Common myeloid progenitor, CD34-positive (primary cell): ENCODE results near the gene DCANP1.

Experiments
- CTCF ChIA-PET: fragments of 350-600 bp; sonication (Branson Sonifier 250); formaldehyde crosslinking; loops from one replicate; lab custom pipeline; 2021; ENCODE audit warnings: antibody characterized with exemption; lab: Charles Lee
- POLR2A ChIA-PET: fragments of 350-600 bp; sonication (Branson Sonifier 250); formaldehyde crosslinking; loops from one replicate; lab custom pipeline; 2021; ENCODE audit warnings: antibody characterized with exemption; lab: Charles Lee
- DNase-seq, 3 donors: peaks; one replicate each; pipeline versions ENCODE4 v3.0.0 to v3.0.0-alpha.2; 2013
- H3K27ac ChIP-seq, 2 experiments: 1 replicate in 1 of 2; 2 replicates in 1 of 2; pipeline ENCODE4 v1.7.0; 2013; ENCODE audit warnings: inconsistent platforms in 2 of 2, low read length in 2 of 2, mild to moderate bottlenecking in 2 of 2, low read depth in 1 of 2, moderate library complexity in 1 of 2; ENCODE audit not compliant: severe bottlenecking in 2 of 2, insufficient read depth in 1 of 2, poor library complexity in 1 of 2
- H3K27me3 ChIP-seq, 5 experiments: replicated peaks in 2 of 5; 1 replicate in 3 of 5; 2 replicates in 2 of 5; pipeline versions ENCODE4 v1.6.1 to v1.7.0; 2013; ENCODE audit warnings: low read length in 4 of 5, mild to moderate bottlenecking in 2 of 5, moderate library complexity in 2 of 5, inconsistent platforms in 1 of 5; ENCODE audit not compliant: insufficient read depth in 5 of 5, control insufficient read depth in 4 of 5
- H3K36me3 ChIP-seq, 4 experiments: 1 replicate in 2 of 4; 2 replicates in 2 of 4; pipeline versions ENCODE4 v1.6.1 to v1.7.0; 2013; ENCODE audit warnings: low read length in 3 of 4, control low read depth in 1 of 4, mild to moderate bottlenecking in 1 of 4; ENCODE audit not compliant: control insufficient read depth in 4 of 4, insufficient read depth in 4 of 4
- H3K4me1 ChIP-seq, 4 experiments: 1 replicate in 3 of 4; 2 replicates in 1 of 4; pipeline versions ENCODE4 v1.6.1 to v1.7.1; 2013; ENCODE audit warnings: low read length in 3 of 4, mild to moderate bottlenecking in 3 of 4, control low read depth in 1 of 4, inconsistent platforms in 1 of 4, moderate library complexity in 1 of 4; ENCODE audit not compliant: control insufficient read depth in 4 of 4, insufficient read depth in 4 of 4; ENCODE audit errors: control extremely low read depth in 1 of 4
- H3K4me3 ChIP-seq, 7 experiments: 1 replicate in 4 of 7; 2 replicates in 3 of 7; pipeline versions ENCODE4 v1.5.1 to v1.7.0; 2013; ENCODE audit warnings: mild to moderate bottlenecking in 7 of 7, low read length in 6 of 7, moderate library complexity in 6 of 7, inconsistent platforms in 2 of 7, low read depth in 2 of 7, control low read depth in 1 of 7; ENCODE audit not compliant: insufficient read depth in 4 of 7, control insufficient read depth in 1 of 7; ENCODE audit errors: extremely low read depth in 1 of 7
- H3K9me3 ChIP-seq, 5 experiments: 1 replicate in 4 of 5; 2 replicates in 1 of 5; pipeline versions ENCODE4 v1.6.1 to v1.7.1; 2013; ENCODE audit warnings: low read length in 4 of 5, mild to moderate bottlenecking in 2 of 5, inconsistent platforms in 1 of 5, low read depth in 1 of 5, moderate library complexity in 1 of 5; ENCODE audit not compliant: control insufficient read depth in 4 of 5, insufficient read depth in 2 of 5; ENCODE audit errors: control extremely low read depth in 1 of 5
- WGBS: methylation state at CpG from one replicate; pipeline ENCODE4 v1.1.5; 2013; ENCODE audit not compliant: insufficient coverage; 5-methylcytosine and 5-hydroxymethylcytosine counted together

DCANP1 gene

DNA sequence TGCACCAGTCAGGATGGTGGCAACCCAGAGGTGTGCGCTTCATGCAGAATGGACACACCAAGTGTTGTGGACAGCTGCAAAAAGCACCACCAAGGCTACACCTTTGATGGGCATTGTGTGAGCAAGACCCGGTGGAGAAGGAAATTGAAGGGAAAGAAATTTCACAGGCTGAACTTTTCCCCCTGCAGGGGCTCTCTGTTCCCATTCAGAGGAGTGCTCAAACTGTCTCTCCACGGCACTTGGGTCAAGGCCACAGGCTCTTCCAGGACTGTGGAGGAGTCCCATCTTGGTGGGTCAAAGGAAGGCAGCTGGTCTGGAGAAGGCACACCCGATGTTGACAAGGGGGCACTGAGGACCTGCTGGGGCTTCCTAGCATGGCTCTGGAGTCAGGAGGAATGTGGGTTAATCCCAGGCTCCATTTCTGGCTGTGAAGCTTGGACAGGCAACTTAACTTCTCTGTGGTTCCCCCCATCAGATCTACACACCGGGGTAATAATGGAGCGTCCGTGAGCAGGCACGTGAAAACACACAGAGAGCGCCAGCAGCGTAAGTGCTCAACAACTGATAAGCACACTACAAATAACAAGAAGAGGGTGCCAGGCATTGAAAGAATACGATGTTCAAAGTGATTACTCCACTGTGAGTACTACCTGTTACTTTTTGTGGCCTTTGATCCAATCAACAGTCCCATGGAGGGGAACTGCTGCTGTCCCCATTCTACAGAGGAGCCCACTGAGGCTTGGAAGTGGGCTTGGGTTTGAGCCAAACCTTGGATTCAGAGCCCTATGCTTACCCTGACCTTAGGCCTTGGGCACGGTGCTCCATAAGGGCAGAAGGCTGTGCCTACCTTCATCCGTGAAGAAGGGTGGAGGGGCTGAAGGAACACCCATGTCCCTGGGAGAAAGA is 39.2 kb upstream of the DCANP1 start:
- peaks cover 0 to 47% (median 38%) of the 10 kb centered on the region in 4 experiments for H3K4me1 ChIP-seq
- ChIA-PET CTCF (interaction anchor here (1.1 to 3.9 kb wide), 5 partner anchors 13 to 80 kb away, joined by 3 to 20 read pairs (median 4); no protein-coding TSS in a partner anchor), POLR2A (no interaction called here)
- no peaks in the 10 kb centered on the region for H3K9me3 ChIP-seq
- no peak overlapping the region for H3K27ac ChIP-seq
- 85% methylated on average over 9 of the region's 13 CpGs for WGBS
- H3K27me3 ChIP-seq = peaks cover 0 to 67% (median 29%) of the 10 kb centered on the region in 5 experiments
- no peak for DNase-seq
- no peak overlapping the region for H3K4me3 ChIP-seq
- no peaks in the 10 kb centered on the region for H3K36me3 ChIP-seq

DNA sequence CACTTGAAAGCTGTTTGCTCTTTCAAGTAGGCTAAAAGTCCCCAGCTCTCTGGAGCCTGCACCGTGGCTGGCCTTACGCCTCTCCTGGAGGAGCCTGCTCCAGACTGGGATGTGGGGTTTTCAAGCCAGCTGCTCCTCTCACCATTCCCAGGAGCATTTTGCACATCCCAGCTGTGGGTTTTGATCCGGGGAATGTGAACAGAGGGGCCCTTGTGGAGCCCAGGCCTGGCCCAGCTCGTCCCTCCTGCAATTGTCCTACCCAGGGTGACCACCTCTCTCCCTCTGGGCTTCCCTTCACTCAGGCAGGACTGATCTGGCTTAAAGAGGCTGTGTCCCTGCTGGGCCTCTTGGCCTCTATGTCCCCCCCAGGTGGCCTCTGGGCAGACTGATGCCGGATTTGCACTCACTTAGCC is 37.5 kb upstream of the DCANP1 start:
- Histone ChIP-seq H3K9me3 (no peaks in the 10 kb centered on the region), H3K27ac (no peak overlapping the region), H3K4me3 (no peak overlapping the region), H3K4me1 (peaks cover 0 to 38% (median 28%) of the 10 kb centered on the region in 4 experiments), H3K36me3 (no peaks in the 10 kb centered on the region), H3K27me3 (peaks cover 0 to 50% (median 16%) of the 10 kb centered on the region in 5 experiments)
- CTCF ChIA-PET = interaction anchor here (0.8 to 1.1 kb wide), 4 partner anchors 22 to 66 kb away, joined by 3 to 5 read pairs (median 3); no protein-coding TSS in a partner anchor
- POLR2A ChIA-PET = no interaction called here
- no peak for DNase-seq
- WGBS = 98% methylated on average over 5 of the region's 5 CpGs

GRCh38 chr5:135483254-135483653 is 36.1 kb upstream of the DCANP1 start:
- DNase-seq = no peak
- POLR2A ChIA-PET = no interaction called here
- CTCF ChIA-PET = interaction anchor here (0.5 to 2.5 kb wide), 7 partner anchors 8 to 116 kb away, joined by 3 to 11 read pairs (median 3); no protein-coding TSS in a partner anchor
- Histone ChIP-seq H3K27ac (no peak overlapping the region), H3K9me3 (no peaks in the 10 kb centered on the region), H3K36me3 (no peaks in the 10 kb centered on the region), H3K27me3 (peaks cover 0 to 36% (median 15%) of the 10 kb centered on the region in 5 experiments), H3K4me3 (no peak overlapping the region), H3K4me1 (peaks cover 0 to 27% (median 16%) of the 10 kb centered on the region in 4 experiments)
- 100% methylated on average over 1 of the region's 1 CpG for WGBS

DNA sequence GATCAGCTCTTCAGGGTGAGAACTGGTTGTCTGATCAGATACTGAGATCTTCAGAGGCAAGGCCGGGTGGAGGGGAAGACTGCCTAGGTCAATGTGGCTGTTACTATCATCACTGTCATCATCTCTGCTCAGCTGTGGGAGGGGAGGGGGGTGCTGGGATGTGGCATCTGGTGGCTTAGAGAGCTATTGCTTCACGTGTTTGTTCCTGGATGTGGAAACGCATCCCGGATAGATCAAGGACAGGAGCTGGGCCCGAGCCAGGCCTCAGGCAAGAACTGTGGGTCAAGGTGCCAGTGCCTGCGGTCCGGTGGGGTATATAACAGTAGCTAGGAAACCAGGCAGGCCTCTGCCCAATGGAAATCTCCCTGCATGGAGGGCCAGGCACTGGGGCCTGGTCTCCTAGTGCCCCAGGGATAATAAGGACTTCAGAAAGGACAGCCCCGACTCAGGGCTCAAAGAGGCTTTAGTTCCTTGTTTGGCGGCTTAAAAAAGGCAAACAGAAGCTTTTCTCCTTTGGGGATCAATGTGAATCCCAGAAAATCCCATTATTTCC is 35.3 kb upstream of the DCANP1 start:
- Histone ChIP-seq H3K9me3 (no peaks in the 10 kb centered on the region), H3K36me3 (no peaks in the 10 kb centered on the region), H3K4me3 (no peak overlapping the region), H3K27me3 (peaks cover 0 to 31% (median 12%) of the 10 kb centered on the region in 5 experiments), H3K4me1 (peaks cover 0 to 27% (median 15%) of the 10 kb centered on the region in 4 experiments), H3K27ac (no peak overlapping the region)
- peak in 1 of 3 donors; percentile 41 for DNase-seq
- ChIA-PET POLR2A (no interaction called here), CTCF (interaction anchor here (1.1 to 2.5 kb wide), 5 partner anchors 9 to 69 kb away, joined by 3 to 11 read pairs (median 4); no protein-coding TSS in a partner anchor)
- WGBS = 92% methylated on average over 7 of the region's 9 CpGs

DNA sequence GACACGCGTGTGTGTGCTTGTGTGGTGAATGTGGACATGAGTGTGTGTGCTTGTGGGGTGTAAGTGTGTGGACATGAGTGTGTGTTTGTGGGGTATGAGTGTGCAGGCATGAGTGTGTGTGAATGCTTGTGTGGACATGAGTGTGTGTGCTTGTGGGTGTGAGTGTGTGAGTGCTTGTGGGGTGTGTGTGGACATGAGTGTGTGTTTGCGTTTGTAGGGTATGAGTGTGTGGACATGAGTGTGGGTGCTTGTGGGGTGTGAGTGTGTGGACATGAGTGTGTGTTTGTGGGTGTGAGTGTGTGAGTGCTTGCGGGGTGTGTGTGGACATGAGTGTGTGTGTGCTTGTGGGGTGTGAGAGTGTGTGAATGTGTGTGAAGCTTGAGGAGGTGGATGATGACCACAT is 34.8 kb upstream of the DCANP1 start:
- H3K4me3 ChIP-seq = no peak overlapping the region
- ChIA-PET CTCF (interaction anchor here (1.3 to 2.5 kb wide), 4 partner anchors 10 to 70 kb away, joined by 3 to 11 read pairs (median 6); no protein-coding TSS in a partner anchor), POLR2A (no interaction called here)
- no peaks in the 10 kb centered on the region for H3K36me3 ChIP-seq
- WGBS = 89% methylated on average over 3 of the region's 4 CpGs
- peaks cover 0 to 27% (median 15%) of the 10 kb centered on the region in 4 experiments for H3K4me1 ChIP-seq
- H3K27me3 ChIP-seq = peaks cover 0 to 28% (median 8%) of the 10 kb centered on the region in 5 experiments
- H3K27ac ChIP-seq = no peak overlapping the region
- no peaks in the 10 kb centered on the region for H3K9me3 ChIP-seq
- no peak for DNase-seq

- ChIA-PET CTCF (interaction anchor here (2.3 kb wide), 1 partner anchor 70 kb away, joined by 9 read pairs; no protein-coding TSS in a partner anchor), POLR2A (no interaction called here)
- 3% methylated on average over 5 of the region's 5 CpGs for WGBS
- peak; percentile 72 to 87 (median 81) for DNase-seq
- no peaks in the 10 kb centered on the region for H3K36me3 ChIP-seq
- H3K27ac ChIP-seq = no peak overlapping the region
- no peaks in the 10 kb centered on the region for H3K9me3 ChIP-seq
- H3K27me3 ChIP-seq = peaks cover 0 to 28% (median 5%) of the 10 kb centered on the region in 5 experiments
- no peak overlapping the region for H3K4me3 ChIP-seq
- peaks cover 0 to 27% (median 15%) of the 10 kb centered on the region in 4 experiments for H3K4me1 ChIP-seq
Measured at GRCh38 chr5:135481387-135481786, 34.2 kb upstream of the DCANP1 start.
